Subcutaneous adipose tissue (tissue), 4 donors: Measurements from ENCODE around the gene UROC1. TPM values are rescaled to one million over a fixed set of nuclear protein-coding genes. Genes with fewer than 3 reads are reported as not detected.

Experiments used
- CTCF ChIP-seq: fragments of 450-650 bp; IDR thresholded peaks from one replicate; pipeline ENCODE4 v1.5.1; 2016; ENCODE audit warnings: low read depth, mild to moderate bottlenecking, control low read depth, antibody characterized with exemption, moderate library complexity
- small RNA-seq: library from RNA; depleted of rRNA; stranded (forward); fragments of <200 nt; gene quantifications from one replicate; pipeline ENCODE3, GENCODE V24; 2016
- total RNA-seq, 4 donors: library from RNA; depleted of rRNA; stranded (reverse); fragments of >200 nt; gene quantifications; one replicate each; pipeline ENCODE4 v1.1.0, GENCODE V29; 2016

UROC1 gene
- total RNA-seq, 4 donors from 2014 or later, result not detected

GRCh38 chr3:126433496-126434263, 83.9 kb downstream of the UROC1 start:
- TF ChIP-seq CTCF, result no peak

- TF ChIP-seq CTCF, result no peak
These were observed 84.5 kb downstream of the UROC1 start for GRCh38 chr3:126433105-126433430.

GRCh38 chr3:126432361-126433104, 85.0 kb downstream of the UROC1 start:
- TF ChIP-seq CTCF, result no peak

Small RNA genes lying within 50 kb of the gene (small RNA-seq; reads per million reads assigned to genes)
- gene RNA5SP138, result not detected

Other genes starting within 250 kb of the UROC1 start
- 100 to 1,000 TPM in 1 of 4 donors, 10 to 100 TPM in 3; 51.3 to 147 (median 73.0) TPM for gene KLF15, start 160.4 kb downstream of the UROC1 start, total RNA-seq
- gene CFAP100, start 122.9 kb downstream of the UROC1 start, total RNA-seq, result not detected
- 10 to 100 TPM; 24.0 to 44.8 (median 26.3) TPM for gene ZXDC, start 41.9 kb downstream of the UROC1 start, total RNA-seq
- 1 to 10 TPM in 3 of 4 donors, under 1 TPM in 1; 0.66 to 2.5 (median 1.3) TPM for gene CHST13, start 6.4 kb upstream of the UROC1 start, total RNA-seq
- gene C3orf22, start 41.2 kb upstream of the UROC1 start, total RNA-seq, result not detected
- 10 to 100 TPM; 10.9 to 19.2 (median 13.4) TPM for gene TXNRD3, start 137.4 kb upstream of the UROC1 start, total RNA-seq
- gene CHCHD6, start 186.5 kb upstream of the UROC1 start, total RNA-seq, result 10 to 100 TPM in 2 of 4 donors, 1 to 10 TPM in 2; 2.0 to 11.5 (median 10.0) TPM